H1 (cell line): ENCODE results near the gene EMID1. TPM values are rescaled to one million over a fixed set of nuclear protein-coding genes. Genes with fewer than 3 reads are reported as not detected.

Experiments
- CTCF ChIA-PET: fragments of 300-600 bp; sonication (Branson Sonifier 250); formaldehyde crosslinking; loops from one replicate; lab custom pipeline; 2021; ENCODE audit not compliant: partially characterized antibody; lab: Charles Lee
- POLR2A ChIA-PET: fragments of 300-600 bp; sonication (Branson Sonifier 250); formaldehyde crosslinking; loops from one replicate; lab custom pipeline; 2021; ENCODE audit warnings: inconsistent platforms; ENCODE audit not compliant: partially characterized antibody; lab: Charles Lee
- DNase-seq, 2 experiments: peaks; one replicate each; pipeline versions ENCODE4 v3.0.0 to v3.0.0-alpha.2; 2010 to 2022; ENCODE audit warnings: low spot score in 2 of 2, low read depth in 1 of 2, mixed read lengths in 1 of 2
- FAIRE-seq: peaks from 2 replicates; lab custom pipeline; 2011; peaks lifted over from hg19 to GRCh38; lab: Jason Lieb, UNC
- H2AFZ ChIP-seq: 2 replicates; pipeline ENCODE4 v1.8.1; 2012; ENCODE audit warnings: low read length, inconsistent platforms
- H2AK5ac ChIP-seq: 2 replicates; pipeline ENCODE4 v1.6.1; 2013; ENCODE audit warnings: low read depth, low read length
- H2BK120ac ChIP-seq: replicated peaks from 2 replicates; pipeline ENCODE3; 2013; ENCODE audit warnings: low read depth, low read length, inconsistent platforms
- H2BK12ac ChIP-seq: 2 replicates; pipeline ENCODE4 v1.6.1; 2013; ENCODE audit warnings: low read depth, low read length
- H2BK15ac ChIP-seq: 2 replicates; pipeline ENCODE4 v1.6.1; 2013; ENCODE audit warnings: low read length
- H2BK20ac ChIP-seq: 2 replicates; pipeline ENCODE4 v1.6.1; 2013; ENCODE audit warnings: low read length
- H2BK5ac ChIP-seq: 2 replicates; pipeline ENCODE4 v1.6.1; 2013; ENCODE audit warnings: low read depth, low read length
- H3K14ac ChIP-seq: 2 replicates; pipeline ENCODE4 v1.6.1; 2013; ENCODE audit warnings: inconsistent platforms; ENCODE audit not compliant: insufficient read length
- H3K18ac ChIP-seq: 2 replicates; pipeline ENCODE4 v1.6.1; 2013; ENCODE audit warnings: low read length; ENCODE audit errors: extremely low read depth
- H3K23ac ChIP-seq: 2 replicates; pipeline ENCODE4 v1.6.1; 2013; ENCODE audit warnings: inconsistent platforms; ENCODE audit not compliant: insufficient read length
- H3K23me2 ChIP-seq: 2 replicates; pipeline ENCODE4 v1.6.1; 2013; ENCODE audit warnings: low read depth, low read length
- H3K27ac ChIP-seq: 2 replicates; pipeline ENCODE4 v1.6.1; 2011; ENCODE audit warnings: low read depth, low read length, inconsistent platforms
- H3K27me3 ChIP-seq, 4 experiments: replicated peaks in 1 of 4; 1 replicate in 1 of 4; 2 replicates in 3 of 4; pipeline versions ENCODE4 v1.6.1 to v1.8.1; 2011 to 2013; ENCODE audit warnings: low read length in 3 of 4, mild to moderate bottlenecking in 3 of 4, inconsistent platforms in 2 of 4, mixed read lengths in 2 of 4, moderate library complexity in 1 of 4; ENCODE audit not compliant: control insufficient read depth in 3 of 4, insufficient read depth in 3 of 4; ENCODE audit errors: extremely low read depth in 1 of 4
- H3K36me3 ChIP-seq, 4 experiments: 2 replicates each; pipeline versions ENCODE4 v1.6.1 to v1.8.1; 2011 to 2013; ENCODE audit warnings: mild to moderate bottlenecking in 4 of 4, low read length in 3 of 4, moderate library complexity in 2 of 4, control low read depth in 1 of 4, inconsistent platforms in 1 of 4; ENCODE audit not compliant: insufficient read depth in 4 of 4, control insufficient read depth in 2 of 4
- H3K4ac ChIP-seq: replicated peaks from 2 replicates; pipeline ENCODE3; 2013; ENCODE audit warnings: low read length, low read depth, mixed read lengths, inconsistent platforms; ENCODE audit not compliant: insufficient read length
- H3K4me1 ChIP-seq, 4 experiments: replicated peaks in 1 of 4; 1 replicate in 1 of 4; 2 replicates in 3 of 4; pipeline versions ENCODE4 v1.6.1 to v1.8.1; 2011 to 2013; ENCODE audit warnings: low read length in 3 of 4, inconsistent platforms in 2 of 4, mixed read lengths in 1 of 4; ENCODE audit not compliant: insufficient read depth in 4 of 4, control insufficient read depth in 3 of 4
- H3K4me2 ChIP-seq, 2 experiments: 2 replicates each; pipeline versions ENCODE4 v1.6.1 to v1.8.1; 2011 to 2013; ENCODE audit warnings: low read depth in 2 of 2, low read length in 2 of 2, control low read depth in 1 of 2, inconsistent platforms in 1 of 2, mild to moderate bottlenecking in 1 of 2; ENCODE audit not compliant: insufficient read depth in 1 of 2
- H3K4me3 ChIP-seq, 4 experiments: fragments of 200-600, 300-600 bp in 1 of 4; sonication (generic), shearing (Covaris generic), sonication (Bioruptor Twin) in 1 of 4; 2 replicates each; pipeline versions ENCODE4 v1.5.1 to v1.8.1; 2011 to 2016; ENCODE audit warnings: low read length in 4 of 4, low read depth in 3 of 4, control low read depth in 2 of 4, inconsistent platforms in 2 of 4, mild to moderate bottlenecking in 2 of 4, mixed read lengths in 1 of 4, moderate library complexity in 1 of 4; ENCODE audit not compliant: insufficient read depth in 2 of 4; ENCODE audit errors: extremely low read depth in 1 of 4
- H3K56ac ChIP-seq: replicated peaks from 2 replicates; pipeline ENCODE3; 2013; ENCODE audit warnings: low read depth, mild to moderate bottlenecking, mixed read lengths, low read length, inconsistent platforms; ENCODE audit not compliant: insufficient read length
- H3K79me1 ChIP-seq: 2 replicates; pipeline ENCODE4 v1.6.1; 2013; ENCODE audit warnings: low read depth, low read length, control low read depth
- H3K79me2 ChIP-seq, 2 experiments: 2 replicates each; pipeline versions ENCODE4 v1.6.1 to v1.8.1; 2012 to 2013; ENCODE audit warnings: low read length in 2 of 2, mild to moderate bottlenecking in 2 of 2, inconsistent platforms in 1 of 2; ENCODE audit not compliant: insufficient read depth in 2 of 2, control insufficient read depth in 1 of 2
- H3K9ac ChIP-seq, 4 experiments: replicated peaks in 1 of 4; 1 replicate in 1 of 4; 2 replicates in 3 of 4; pipeline versions ENCODE4 v1.6.1 to v1.8.1; 2011 to 2013; ENCODE audit warnings: low read depth in 3 of 4, low read length in 3 of 4, control low read depth in 2 of 4, mild to moderate bottlenecking in 2 of 4, moderate library complexity in 2 of 4, inconsistent platforms in 1 of 4; ENCODE audit errors: extremely low read depth in 1 of 4
- H3K9me3 ChIP-seq, 2 experiments: 2 replicates each; pipeline versions ENCODE4 v1.6.1 to v1.8.1; 2012 to 2013; ENCODE audit warnings: mild to moderate bottlenecking in 2 of 2, moderate library complexity in 2 of 2, control low read depth in 1 of 2, inconsistent platforms in 1 of 2, low read depth in 1 of 2, low read length in 1 of 2, mixed read lengths in 1 of 2; ENCODE audit not compliant: insufficient read depth in 2 of 2
- H4K20me1 ChIP-seq, 2 experiments: replicated peaks in 1 of 2; 2 replicates each; pipeline versions ENCODE3 to v1.8.1; 2011 to 2013; ENCODE audit warnings: inconsistent platforms in 2 of 2, low read length in 2 of 2, mild to moderate bottlenecking in 1 of 2; ENCODE audit not compliant: insufficient read depth in 2 of 2, control insufficient read depth in 1 of 2
- H4K5ac ChIP-seq: 2 replicates; pipeline ENCODE4 v1.6.1; 2013; ENCODE audit warnings: low read length, low read depth, mixed read lengths, inconsistent platforms; ENCODE audit not compliant: insufficient read length
- H4K8ac ChIP-seq: 2 replicates; pipeline ENCODE4 v1.8.0; 2013; ENCODE audit warnings: mild to moderate bottlenecking, moderate library complexity, low read length, inconsistent platforms; ENCODE audit not compliant: insufficient read depth; ENCODE audit errors: extremely low read depth
- H4K91ac ChIP-seq: replicated peaks from 2 replicates; pipeline ENCODE3; 2013; ENCODE audit warnings: low read length, mixed read lengths, inconsistent platforms; ENCODE audit not compliant: insufficient read length
- EZH2 ChIP-seq: fragments of 200-600 bp; sonication (generic); IDR thresholded peaks from 2 replicates; pipeline ENCODE4 v1.7.1; 2012; ENCODE audit warnings: low read depth, mild to moderate bottlenecking, moderate library complexity, low read length, inconsistent platforms; ENCODE audit not compliant: severe bottlenecking
- FOSL1 ChIP-seq: IDR thresholded peaks from 2 replicates; pipeline ENCODE4 v1.6.1; 2011; ENCODE audit warnings: mild to moderate bottlenecking, low read depth, low read length, moderate library complexity; ENCODE audit not compliant: insufficient read depth
- SP4 ChIP-seq: IDR thresholded peaks from 2 replicates; pipeline ENCODE4 v1.6.1; 2012; ENCODE audit warnings: low read length, inconsistent platforms
- WGBS, 2 experiments: shearing (Covaris generic) in 1 of 2; methylation state at CpG; one replicate each; pipeline versions ENCODE4 v1.1.6 to v1.1.7; 2013 to 2015; ENCODE audit warnings: low lambda C conversion rate in 2 of 2, mixed read lengths in 2 of 2, inconsistent platforms in 1 of 2, low coverage in 1 of 2, missing lambda C conversion rate in 1 of 2; ENCODE audit not compliant: insufficient replicate concordance in 2 of 2, insufficient coverage in 1 of 2, insufficient read length in 1 of 2; ENCODE audit errors: extremely low coverage in 1 of 2, missing lambda C conversion rate in 1 of 2; 5-methylcytosine and 5-hydroxymethylcytosine counted together
- polyA plus RNA-seq, 7 experiments: library from polyadenylated mRNA; depleted of rRNA in 3 of 7; stranded (reverse) in 5 of 7; unstranded in 2 of 7; fragments of >200 nt in 5 of 7; fragments of 200-250 nt in 2 of 7; gene quantifications; 1 replicate in 5 of 7; 2 replicates in 1 of 7; 4 replicates in 1 of 7; pipeline versions ENCODE4 v1.2.1 to v1.2.3, GENCODE V29; 2011 to 2013; ENCODE audit warnings: missing spikeins in 2 of 7, mixed read lengths in 2 of 7
- total RNA-seq: library from RNA; stranded (reverse); fragmentation: NEBNext Ultra II Directional; extraction: Animal tissue kit (Norgen Biotek cat#: 25700); gene quantifications from 2 replicates; pipeline ENCODE4 v1.2.1, GENCODE V29; 2021

Gene EMID1
- total and polyA plus RNA-seq, 2 of the 8 experiments (the other 6 are each of a cell fraction or from before 2014, with no cell fraction given) = 3.9 to 7.4 TPM

- Histone ChIP-seq H3K27me3 (peaks cover 0 to 7% (median 0%) of the 10 kb centered on the region in 4 experiments; a peak in 2 of 7 replicates), H4K8ac (no peak overlapping the region), H2BK5ac (peak overlapping the region; percentile 95; the same call in 1 of the 2 replicates), H3K27ac (no peak overlapping the region), H3K56ac (no peak overlapping the region), H3K18ac (peak overlapping the region; percentile 79), H3K79me2 (no peaks in the 10 kb centered on the region), H3K23me2 (peaks cover 6% of the 10 kb centered on the region; the same call in 1 of the 2 replicates), H2BK120ac (peak overlapping the region; percentile 62), H3K9ac (no peak overlapping the region), H2BK20ac (no peak overlapping the region), H4K5ac (peak overlapping the region; percentile 17), H3K36me3 (peaks cover 0 to 2% (median under 1%) of the 10 kb centered on the region in 4 experiments; a peak in 1 of 8 replicates), H2BK15ac (peak overlapping the region; percentile 93; the same call in 1 of the 2 replicates), H3K4me2 (peak overlapping the region; percentile 72 to 74), H3K4me1 (peaks cover 0 to 10% (median 5%) of the 10 kb centered on the region in 4 experiments; a peak in 5 of 7 replicates), H3K4me3 (peak overlapping the region; percentile 40 to 68 (median 52); a peak in 7 of 8 replicates), H4K91ac (peak overlapping the region; percentile 83), H3K9me3 (no peaks in the 10 kb centered on the region), H3K79me1 (no peaks in the 10 kb centered on the region), H2BK12ac (peak overlapping the region; percentile 91; the same call in 1 of the 2 replicates), H3K14ac (no peak overlapping the region), H2AFZ (no peak overlapping the region), H2AK5ac (no peak overlapping the region), H3K4ac (peak overlapping the region; percentile 63), H3K23ac (no peak overlapping the region), H4K20me1 (peaks cover 0 to 8% of the 10 kb centered on the region in 2 experiments)
- ChIA-PET CTCF (interaction anchor here (0.6 to 2.2 kb wide), 6 partner anchors 12 to 218 kb away, joined by 3 to 10 read pairs (median 4); no protein-coding TSS in a partner anchor), POLR2A (interaction anchor here (0.8 to 9.1 kb wide), 13 partner anchors 8 to 85 kb away, joined by 3 to 66 read pairs (median 7); partner anchors contain the start of genes EWSR1, RASL10A and RHBDD3)
- WGBS, 2 experiments = 68% methylated on average over 7 of the region's 7 CpGs; no CpG with 5 or more reads in 1 of the 2 experiments
- DNase-seq (no peak), FAIRE-seq (no peak)
- TF ChIP-seq SP4 = no peak
- no peak for TF ChIP-seq EZH2
- no peak for TF ChIP-seq FOSL1
These were observed 100.1 kb downstream of the EMID1 start for GRCh38 chr22:29305836-29306174.
